Panc1 (cell line): ENCODE data around the gene B4GALT2. TPM values are rescaled to one million over a fixed set of nuclear protein-coding genes. Genes with fewer than 3 reads are reported as not detected.
A peak's percentile ranks its signal among the peaks of the same experiment; 100 is the strongest.

Experiments used
- ATAC-seq: fragments of 200-7000 bp; cut with Tn5 transposase; 2 replicates; pipeline ENCODE4 v1.9.1; 2020; ENCODE audit warnings: mild to moderate bottlenecking, moderate library complexity
- BruUV-seq: library from RNA; stranded (reverse); fragments of 400-500 nt; replicated peaks from 2 replicates; lab custom pipeline; 2021; lab: Mats Ljungman, UMichigan
- CTCF ChIA-PET: fragments of 300-600 bp; sonication (Branson Sonifier 250); formaldehyde crosslinking; loops from one replicate; lab custom pipeline; 2022; ENCODE audit warnings: antibody characterized with exemption; lab: Charles Lee
- POLR2A ChIA-PET: fragments of 300-600 bp; sonication (Branson Sonifier 250); formaldehyde crosslinking; loops from one replicate; lab custom pipeline; 2022; ENCODE audit warnings: antibody characterized with exemption; lab: Charles Lee
- DNase-seq: peaks from one replicate; pipeline ENCODE4 v3.0.0-alpha.2; 2010; ENCODE audit warnings: low read depth, low spot score
- H3K27ac ChIP-seq: 2 replicates; pipeline ENCODE4 v1.5.1; 2011; ENCODE audit warnings: mild to moderate bottlenecking, low read length, inconsistent platforms
- H3K27me3 ChIP-seq: fragments of 200-500 bp; sonication (Bioruptor generic); 2 replicates; pipeline ENCODE4 v1.6.0; 2014; ENCODE audit warnings: low read length, inconsistent platforms; ENCODE audit not compliant: control insufficient read depth, insufficient read depth
- H3K36me3 ChIP-seq: fragments of 200-500 bp; sonication (Bioruptor generic); 2 replicates; pipeline ENCODE4 v1.5.1; 2014; ENCODE audit warnings: inconsistent platforms, mild to moderate bottlenecking, low read length, moderate library complexity; ENCODE audit not compliant: control insufficient read depth, insufficient read depth
- H3K4me1 ChIP-seq: 2 replicates; pipeline ENCODE4 v1.5.1; 2011; ENCODE audit warnings: inconsistent platforms, mild to moderate bottlenecking, low read length, moderate library complexity; ENCODE audit not compliant: control insufficient read depth, insufficient read depth
- H3K4me3 ChIP-seq, 2 experiments: 2 replicates each; pipeline ENCODE4 v1.5.1; 2011 to 2012; ENCODE audit warnings: low read depth in 2 of 2, low read length in 2 of 2, mild to moderate bottlenecking in 2 of 2, inconsistent platforms in 1 of 2, moderate library complexity in 1 of 2
- H3K9me3 ChIP-seq: fragments of 200-500 bp; sonication (Bioruptor generic); 2 replicates; pipeline ENCODE4 v1.5.1; 2014; ENCODE audit warnings: low read depth, mild to moderate bottlenecking, inconsistent platforms, low read length, moderate library complexity; ENCODE audit not compliant: control insufficient read depth, insufficient read depth
- CTCF ChIP-seq: fragments of 450-650 bp; IDR thresholded peaks from 2 replicates; pipeline ENCODE4 v1.5.1; 2017; ENCODE audit warnings: mild to moderate bottlenecking
- POLR2AphosphoS5 ChIP-seq: IDR thresholded peaks from 2 replicates; pipeline ENCODE4 v1.6.1; 2012; ENCODE audit warnings: mild to moderate bottlenecking, low read depth, low read length, moderate library complexity
- SIN3A ChIP-seq: IDR thresholded peaks from 2 replicates; pipeline ENCODE4 v1.6.1; 2012; ENCODE audit warnings: low read depth, mild to moderate bottlenecking, low read length, moderate library complexity, borderline replicate concordance; ENCODE audit not compliant: insufficient read depth
- TCF7L2 ChIP-seq: IDR thresholded peaks from 2 replicates; pipeline ENCODE4 v1.6.1; 2011; ENCODE audit warnings: mild to moderate bottlenecking, low read depth, low read length, inconsistent platforms
- in situ Hi-C: cut with HindIII; loops from 2 replicates; pipeline ENCODE4 v1.10.0; 2016; ENCODE audit warnings: low sequenced_read_pairs, low pct_unique_long_range_greater_than_20kb
- intact Hi-C: fragments of 100-400 bp; cut with micrococcal nuclease; formaldehyde crosslinking; loops from one replicate; pipeline ENCODE4 v1.10.0; 2022; ENCODE audit not compliant: unreplicated experiment
- total RNA-seq: library from RNA; stranded (reverse); gene quantifications from one replicate; pipeline ENCODE4 v1.2.1, GENCODE V29; 2021; ENCODE audit not compliant: unreplicated experiment
- TF ChIP-seq, protein P1 (sequence below), 2 experiments: IDR thresholded peaks; 2 replicates each; pipeline ENCODE4 v1.6.1; 2011 to 2012; ENCODE audit warnings: low read depth in 2 of 2, control low read depth in 1 of 2, low read length in 1 of 2, mild to moderate bottlenecking in 1 of 2, moderate library complexity in 1 of 2; ENCODE audit not compliant: insufficient read depth in 1 of 2

The B4GALT2 gene
- total RNA-seq, 1 experiment from 2014 or later, result 90.1 TPM

- no peaks in the 10 kb centered on the region for H3K36me3 ChIP-seq
- H3K27ac ChIP-seq, result peak within 1 kb of the TSS; percentile 92
- DNase-seq, result no peak
- H3K27me3 ChIP-seq, result no peaks in the 10 kb centered on the region
- H3K4me1 ChIP-seq, result peaks cover 16% of the 10 kb centered on the region
- CTCF ChIA-PET, result no interaction called here
- no TSS peak for BruUV-seq
- TF ChIP-seq POLR2AphosphoS5 (peak; percentile 68), TCF7L2 (no peak), SIN3A (0 out of 2 replicates have a peak, but pooled peaks have one; percentile 72)
- H3K9me3 ChIP-seq, result no peaks in the 10 kb centered on the region
- intact Hi-C loops (loop anchor here (5.0 kb wide), 1 partner anchor 46 kb away; no protein-coding TSS in a partner anchor), in situ Hi-C loops (no loop called here)
- peak within 1 kb of the TSS; percentile 60 to 82 for H3K4me3 ChIP-seq
- POLR2A ChIA-PET, result interaction anchor here (0.6 to 0.7 kb wide), 3 partner anchors 19 to 1024 kb away, joined by 3 to 7 read pairs (median 4); no protein-coding TSS in a partner anchor
- ATAC-seq, result peak; percentile 85
These were observed 12.6 kb downstream of the B4GALT2 start, which contains the start of gene CCDC24 for GRCh38 chr1:43991476-43992231. CCDC24 (plus strand) TSS chr1:43991599; CDS start chr1:43991879, 280 bp downstream.

DNA sequence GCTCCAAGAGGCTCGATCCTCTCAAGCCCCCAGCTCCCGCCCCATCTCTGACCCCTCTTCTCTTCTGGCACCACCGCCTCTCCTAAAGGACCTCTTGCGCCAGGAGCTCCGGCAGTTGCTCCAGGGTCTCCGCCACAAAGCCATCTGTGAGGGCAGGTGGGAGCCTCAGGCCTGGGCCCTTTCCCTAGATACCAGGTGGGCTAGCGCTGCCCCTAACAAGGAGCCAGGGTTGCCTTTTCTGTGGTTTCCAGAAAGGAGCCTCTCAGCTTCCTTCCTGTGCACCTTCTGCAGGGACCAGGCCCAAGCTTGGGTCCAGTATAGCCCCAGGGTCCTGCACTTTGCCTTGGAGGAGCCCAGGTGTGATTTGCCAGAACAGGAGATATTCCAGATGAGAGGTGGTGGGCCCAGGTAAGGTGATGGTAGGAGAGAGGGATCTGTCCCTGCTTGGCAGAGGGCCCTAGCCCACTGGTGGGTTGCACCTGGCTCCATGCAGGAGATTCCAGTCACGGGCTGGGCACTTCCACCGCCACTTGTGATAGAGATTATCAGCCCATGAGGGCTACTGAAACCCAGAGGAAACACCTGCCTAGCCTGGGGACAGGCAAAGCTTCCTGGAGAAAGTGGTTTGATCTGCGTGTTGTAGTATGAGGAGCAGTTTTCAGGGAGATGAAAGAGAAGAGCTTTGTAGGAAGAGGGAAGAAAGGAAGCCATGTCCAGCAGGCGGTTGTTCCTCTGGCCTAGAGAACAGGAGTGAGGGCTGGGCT lies 13.4 kb downstream of the B4GALT2 start:
- no peaks in the 10 kb centered on the region for H3K36me3 ChIP-seq
- peaks cover 16% of the 10 kb centered on the region for H3K4me1 ChIP-seq
- CTCF ChIA-PET, result no interaction called here
- peak overlapping the region; percentile 60 to 82 for H3K4me3 ChIP-seq
- no TSS peak for BruUV-seq
- POLR2A ChIA-PET, result interaction anchor here (0.6 to 0.7 kb wide), 3 partner anchors 16 to 1025 kb away, joined by 3 to 5 read pairs (median 4); no protein-coding TSS in a partner anchor
- no peaks in the 10 kb centered on the region for H3K27me3 ChIP-seq
- no peak for TF ChIP-seq POLR2AphosphoS5
- no peak for TF ChIP-seq TCF7L2
- no peak for TF ChIP-seq SIN3A
- no peak for TF ChIP-seq CTCF
- intact Hi-C loops, result loop anchor here (5.0 kb wide), 1 partner anchor 45 kb away; no protein-coding TSS in a partner anchor
- DNase-seq (no peak), ATAC-seq (no peak)
- no peaks in the 10 kb centered on the region for H3K9me3 ChIP-seq
- in situ Hi-C loops, result no loop called here
- peak overlapping the region; percentile 92 for H3K27ac ChIP-seq

- Histone ChIP-seq H3K36me3 (no peaks in the 10 kb centered on the region), H3K9me3 (no peaks in the 10 kb centered on the region), H3K27me3 (no peaks in the 10 kb centered on the region), H3K27ac (no peak overlapping the region), H3K4me3 (no peak overlapping the region), H3K4me1 (peaks cover 16% of the 10 kb centered on the region)
- in situ Hi-C loops (no loop called here), intact Hi-C loops (loop anchor here (5.0 kb wide), 1 partner anchor 44 kb away; no protein-coding TSS in a partner anchor)
- BruUV-seq, result TSS peak; percentile 60
- ChIA-PET POLR2A (interaction anchor here (0.6 to 0.7 kb wide), 5 partner anchors 17 to 282 kb away, joined by 3 to 7 read pairs (median 5); no protein-coding TSS in a partner anchor), CTCF (interaction anchor here (0.6 to 0.8 kb wide), 4 partner anchors 12 to 618 kb away, joined by 3 to 5 read pairs (median 4); no protein-coding TSS in a partner anchor)
- no peak for ATAC-seq
- TF ChIP-seq POLR2AphosphoS5 (no peak), CTCF (no peak), TCF7L2 (no peak), SIN3A (no peak)
- TF ChIP-seq, protein P1, sequence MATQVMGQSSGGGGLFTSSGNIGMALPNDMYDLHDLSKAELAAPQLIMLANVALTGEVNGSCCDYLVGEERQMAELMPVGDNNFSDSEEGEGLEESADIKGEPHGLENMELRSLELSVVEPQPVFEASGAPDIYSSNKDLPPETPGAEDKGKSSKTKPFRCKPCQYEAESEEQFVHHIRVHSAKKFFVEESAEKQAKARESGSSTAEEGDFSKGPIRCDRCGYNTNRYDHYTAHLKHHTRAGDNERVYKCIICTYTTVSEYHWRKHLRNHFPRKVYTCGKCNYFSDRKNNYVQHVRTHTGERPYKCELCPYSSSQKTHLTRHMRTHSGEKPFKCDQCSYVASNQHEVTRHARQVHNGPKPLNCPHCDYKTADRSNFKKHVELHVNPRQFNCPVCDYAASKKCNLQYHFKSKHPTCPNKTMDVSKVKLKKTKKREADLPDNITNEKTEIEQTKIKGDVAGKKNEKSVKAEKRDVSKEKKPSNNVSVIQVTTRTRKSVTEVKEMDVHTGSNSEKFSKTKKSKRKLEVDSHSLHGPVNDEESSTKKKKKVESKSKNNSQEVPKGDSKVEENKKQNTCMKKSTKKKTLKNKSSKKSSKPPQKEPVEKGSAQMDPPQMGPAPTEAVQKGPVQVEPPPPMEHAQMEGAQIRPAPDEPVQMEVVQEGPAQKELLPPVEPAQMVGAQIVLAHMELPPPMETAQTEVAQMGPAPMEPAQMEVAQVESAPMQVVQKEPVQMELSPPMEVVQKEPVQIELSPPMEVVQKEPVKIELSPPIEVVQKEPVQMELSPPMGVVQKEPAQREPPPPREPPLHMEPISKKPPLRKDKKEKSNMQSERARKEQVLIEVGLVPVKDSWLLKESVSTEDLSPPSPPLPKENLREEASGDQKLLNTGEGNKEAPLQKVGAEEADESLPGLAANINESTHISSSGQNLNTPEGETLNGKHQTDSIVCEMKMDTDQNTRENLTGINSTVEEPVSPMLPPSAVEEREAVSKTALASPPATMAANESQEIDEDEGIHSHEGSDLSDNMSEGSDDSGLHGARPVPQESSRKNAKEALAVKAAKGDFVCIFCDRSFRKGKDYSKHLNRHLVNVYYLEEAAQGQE (IDR thresholded peaks at IDR 0.05; ENCODE audit: insufficient read depth in 1 of 2, low read depth in 2 of 2, low read length in 1 of 2), result no peak
- DNase-seq, result no peak
These were observed 14.3 kb downstream of the B4GALT2 start for GRCh38 chr1:43993206-43993914.
